Activated CD4-positive, alpha-beta T cell treated with anti-CD3 and anti-CD28 coated beads, Interleukin-2, amount 50 U/mL, for 24 hours (primary cell): ENCODE data around the gene TNKS1BP1.
"Not testable (repeated sequence)": the region's sequence is repeated elsewhere in the genome, so short reads cannot be mapped to it uniquely, and the experiment has no call there.

Source experiments
- DNase-seq, 2 donors: peaks; one replicate each; pipeline ENCODE4 v3.0.0-alpha.2; 2020; ENCODE audit warnings: low read depth in 1 of 2, low spot score in 1 of 2

TNKS1BP1 gene

DNA sequence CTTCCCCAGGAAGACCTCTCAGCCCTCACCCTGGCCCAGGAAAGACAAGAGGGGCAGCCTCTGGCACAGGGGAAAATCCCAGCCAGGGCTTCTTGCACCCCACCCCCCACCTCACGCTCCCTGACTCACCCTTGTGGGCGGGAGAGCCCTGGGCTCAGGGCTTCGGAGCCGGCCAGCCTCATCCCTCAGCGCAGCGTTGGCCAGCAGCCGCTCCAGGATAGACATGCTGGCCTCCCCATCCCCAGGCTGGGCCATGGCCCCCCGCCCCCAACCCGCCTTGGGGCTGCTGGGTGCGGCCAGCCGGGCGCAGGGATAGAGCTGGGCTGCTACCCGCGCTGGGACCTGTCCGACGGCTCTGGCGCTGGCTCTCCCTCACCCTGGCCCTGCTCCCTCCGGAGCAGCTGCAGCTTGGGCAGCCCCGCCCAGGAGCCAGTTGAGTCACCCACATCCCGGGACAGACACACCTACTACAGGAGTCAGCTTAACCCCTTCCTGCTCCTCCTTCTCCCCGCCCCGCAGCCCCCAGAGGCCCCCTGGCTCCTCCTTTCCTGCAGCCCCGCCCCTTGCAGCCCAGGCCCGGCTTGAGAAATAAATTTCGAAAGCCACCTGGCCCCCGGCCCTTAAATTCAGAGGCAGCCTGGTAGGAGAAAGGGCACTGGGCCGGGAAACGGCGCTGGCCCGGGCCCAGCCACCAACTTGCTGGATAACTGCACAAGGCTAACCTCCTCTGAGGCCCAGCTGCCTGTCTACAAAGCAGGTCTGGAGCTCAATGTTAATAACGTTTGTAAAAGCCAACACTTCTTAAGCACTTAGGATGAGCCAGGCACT lies 13.4 kb downstream of the TNKS1BP1 start:
- peak in 1 of 2 donors; percentile 54 for DNase-seq

DNA sequence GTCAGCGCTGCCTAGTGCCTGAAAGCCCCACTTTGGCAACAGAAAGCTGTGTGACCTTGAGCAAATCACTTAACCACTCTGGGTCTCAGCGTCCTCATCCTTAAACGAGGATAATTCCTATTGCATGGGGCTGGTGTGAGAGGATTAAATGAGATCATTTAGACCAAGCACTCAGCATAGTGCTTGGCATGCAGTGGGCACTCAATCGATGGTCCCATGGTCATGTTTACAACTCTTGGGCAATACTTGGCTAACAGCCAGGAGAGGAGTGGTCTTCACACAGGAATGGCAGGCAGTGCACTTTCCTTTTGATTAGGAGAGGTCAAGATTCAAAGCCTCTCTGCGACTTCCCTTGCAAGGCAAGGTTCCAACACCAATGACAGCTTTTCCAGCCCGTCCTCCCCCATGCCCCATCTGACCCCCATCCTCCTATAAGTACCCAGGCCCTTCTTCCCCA lies 14.1 kb downstream of the TNKS1BP1 start:
- no peak for DNase-seq

DNA sequence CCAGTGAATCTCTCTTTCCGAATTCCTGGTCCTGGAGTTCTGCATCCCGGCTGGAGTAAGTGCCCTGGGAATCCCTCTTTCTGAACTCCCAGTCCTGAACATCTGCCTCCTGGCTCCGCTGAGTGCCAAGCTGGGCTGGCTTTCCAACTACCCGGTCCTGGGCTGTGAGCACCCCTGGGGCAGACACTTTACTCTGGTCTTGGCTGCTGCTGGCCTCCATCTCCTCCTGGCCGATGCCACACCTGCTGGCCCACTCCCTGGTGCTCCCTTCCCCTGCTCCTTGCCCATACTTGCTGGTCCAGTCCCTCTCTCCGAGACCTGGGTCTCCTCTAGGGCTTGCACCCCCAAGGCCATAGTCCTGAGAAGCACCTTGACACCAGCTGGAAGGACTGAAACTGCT lies 14.7 kb downstream of the TNKS1BP1 start:
- DNase-seq: no peak

DNA sequence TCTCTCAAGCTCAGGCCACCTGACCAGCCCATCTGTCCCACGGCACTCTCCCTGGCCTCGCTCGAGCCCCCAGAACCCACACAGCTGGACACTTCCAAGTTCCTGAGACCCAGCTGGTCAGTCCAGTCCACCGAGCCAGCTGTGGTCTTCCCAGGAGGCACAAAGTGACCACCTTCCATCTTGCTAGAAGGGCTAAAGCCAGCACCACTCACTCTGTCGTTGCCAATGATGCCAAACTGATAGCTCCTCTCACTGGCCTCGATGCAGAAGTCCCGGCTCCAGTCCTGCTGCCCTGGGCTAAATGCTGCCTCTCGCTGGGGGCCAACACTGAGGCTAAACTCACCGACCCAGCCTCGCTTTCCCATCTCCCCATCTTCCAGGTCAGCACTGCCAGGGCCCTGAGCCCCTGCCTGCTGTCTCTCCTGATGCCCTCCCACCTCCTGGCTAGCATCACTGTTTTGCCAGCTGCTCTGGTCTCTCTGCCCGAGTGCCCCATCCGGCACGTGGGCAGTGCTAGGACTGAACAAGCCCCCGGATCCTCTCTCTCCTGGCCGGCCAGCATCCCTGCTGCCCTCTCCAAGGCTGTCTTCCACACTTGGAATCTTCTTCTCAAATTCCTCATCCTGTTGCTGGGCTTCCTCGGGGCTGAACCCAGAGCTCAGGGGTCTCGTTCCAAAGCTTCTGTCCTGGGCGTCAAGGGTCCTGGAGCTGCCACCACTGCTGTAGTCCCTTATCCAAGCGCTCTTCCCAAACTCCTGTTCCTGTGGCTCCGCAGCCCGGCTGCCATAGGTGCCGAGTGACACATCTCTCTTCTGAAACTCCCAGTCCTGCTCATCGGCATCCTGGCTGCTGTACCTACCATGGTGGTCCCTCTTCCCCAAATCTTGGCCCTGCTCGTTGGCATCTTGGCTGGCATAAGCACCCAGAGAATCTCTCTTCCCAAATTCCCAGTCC lies 15.4 kb downstream of the TNKS1BP1 start:
- DNase-seq: no peak

DNA sequence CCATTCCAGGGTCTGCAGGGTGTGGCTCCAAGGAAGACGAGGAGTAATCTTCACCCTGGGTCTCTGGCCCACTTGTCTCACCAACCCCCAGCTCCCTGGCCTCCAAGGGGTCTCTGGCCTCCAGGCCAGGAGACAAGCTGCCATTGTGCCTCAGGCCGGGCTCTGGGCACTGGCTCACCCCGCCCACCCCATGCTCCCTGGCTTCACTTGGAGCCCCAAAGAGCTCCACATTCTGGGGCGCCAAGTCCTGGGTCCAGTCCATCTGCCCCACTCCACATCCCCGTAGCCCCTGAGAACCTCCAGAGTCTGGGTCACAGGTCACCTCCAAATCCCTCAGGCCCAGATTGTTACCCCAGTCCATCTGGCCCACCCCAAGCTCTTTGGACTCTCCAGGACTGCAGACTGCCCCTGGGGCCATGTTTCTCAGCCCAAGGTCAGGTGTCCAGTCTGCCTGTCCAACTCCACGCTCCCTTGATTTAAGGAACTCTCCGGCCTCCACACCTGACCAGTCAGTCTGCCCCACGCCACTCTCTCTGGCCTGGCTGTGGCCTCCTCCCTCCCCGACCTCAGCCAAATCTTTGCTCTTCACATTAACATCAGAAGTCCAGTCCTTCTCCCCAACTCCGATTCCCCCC lies 16.2 kb downstream of the TNKS1BP1 start:
- no peak for DNase-seq

- no peak for DNase-seq
Measured at GRCh38 chr11:57307666-57308270, 17.0 kb downstream of the TNKS1BP1 start.

- DNase-seq: no peak
Measured at GRCh38 chr11:57306940-57307565, 17.7 kb downstream of the TNKS1BP1 start.

- no peak for DNase-seq
Measured at GRCh38 chr11:57306161-57306876, 18.4 kb downstream of the TNKS1BP1 start.

- DNase-seq: no peak
Measured at GRCh38 chr11:57305523-57305922, 19.2 kb downstream of the TNKS1BP1 start.

DNA sequence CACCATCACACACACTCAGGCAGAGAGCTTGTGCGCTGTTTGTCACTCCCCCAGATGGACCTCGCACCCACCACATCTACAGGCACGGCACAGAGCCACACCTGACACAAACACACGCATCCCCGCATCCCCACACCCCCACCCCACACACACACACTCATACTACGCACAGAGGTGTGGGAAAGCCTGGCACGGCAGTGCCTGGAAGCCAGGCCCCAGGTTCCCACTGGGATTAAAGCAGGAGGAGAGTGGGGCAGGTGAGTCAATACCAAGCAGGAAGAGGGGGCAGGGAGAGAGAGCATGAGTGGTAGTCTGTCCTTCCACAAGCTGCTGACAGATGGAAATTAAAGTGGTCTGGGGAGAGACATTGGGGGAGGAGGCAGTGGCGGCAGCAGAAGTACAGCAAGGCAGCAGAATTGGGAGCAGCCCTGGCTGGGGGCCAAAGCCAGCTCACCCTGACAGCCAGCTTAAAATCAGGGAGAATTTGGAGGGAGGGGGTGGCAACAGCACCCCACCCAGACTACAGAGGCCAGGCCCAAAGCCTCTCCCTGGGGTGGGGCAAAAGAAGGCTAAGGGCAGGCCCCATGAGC lies 20.7 kb downstream of the TNKS1BP1 start:
- DNase-seq: no peak

- DNase-seq: no peak
Measured at GRCh38 chr11:57303280-57303989, 21.3 kb downstream of the TNKS1BP1 start.

GRCh38 chr11:57302489-57302888 lies 22.3 kb downstream of the TNKS1BP1 start:
- no peak for DNase-seq

DNA sequence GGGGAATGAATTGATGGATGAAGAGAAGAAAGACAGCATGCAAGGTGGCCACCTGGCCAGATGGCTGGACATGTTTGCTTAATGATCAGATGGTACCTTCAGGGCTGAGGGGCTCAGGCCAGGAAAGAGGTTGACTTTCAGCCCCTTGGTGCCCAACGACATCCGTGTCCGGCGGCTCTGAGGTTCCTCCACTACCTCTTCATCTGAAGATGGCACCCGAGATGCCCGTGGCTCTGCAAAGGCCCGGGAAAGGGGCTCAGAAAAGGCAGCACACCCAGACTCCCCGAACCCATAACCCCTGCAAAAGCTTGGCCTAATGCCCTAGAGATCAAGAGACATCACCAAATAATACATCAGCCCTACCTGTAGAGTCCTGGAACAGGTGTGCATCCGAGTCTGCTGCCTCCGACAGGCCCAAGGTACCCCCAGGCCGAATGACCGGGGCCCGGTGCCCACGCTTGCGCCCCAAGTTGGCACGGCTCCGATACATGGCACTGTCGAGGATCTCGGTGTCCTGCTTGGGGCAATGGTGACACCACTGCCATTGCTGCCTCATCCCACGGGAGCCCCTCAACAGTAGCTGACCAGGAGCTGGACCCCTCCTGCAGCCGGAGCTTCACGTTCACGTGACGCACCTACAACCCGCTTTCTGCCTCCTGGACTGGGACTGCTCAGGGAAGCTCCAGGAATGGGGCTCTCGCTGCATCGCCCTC lies 22.9 kb downstream of the TNKS1BP1 start:
- DNase-seq: no peak

DNA sequence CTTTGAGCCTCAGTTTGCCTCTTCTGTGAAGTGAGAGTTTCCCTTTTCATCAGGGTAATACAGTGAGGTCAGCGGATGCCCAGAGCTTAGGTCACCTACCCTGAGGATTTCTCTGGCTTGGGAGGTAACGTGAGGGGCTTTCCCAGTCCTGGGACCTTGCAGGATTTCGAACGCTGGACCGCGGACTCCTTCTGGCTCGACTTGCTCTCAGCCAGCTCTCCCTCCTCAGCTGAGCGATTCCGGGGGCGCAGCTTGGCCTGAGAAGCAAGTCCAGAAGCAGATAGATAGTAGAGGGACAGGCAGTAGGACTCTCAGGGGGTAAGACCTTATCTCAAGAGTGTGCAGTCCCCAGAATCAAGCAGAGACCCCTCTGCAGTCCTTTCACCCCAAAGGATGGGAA lies 24.0 kb downstream of the TNKS1BP1 start:
- DNase-seq: no peak

DNA sequence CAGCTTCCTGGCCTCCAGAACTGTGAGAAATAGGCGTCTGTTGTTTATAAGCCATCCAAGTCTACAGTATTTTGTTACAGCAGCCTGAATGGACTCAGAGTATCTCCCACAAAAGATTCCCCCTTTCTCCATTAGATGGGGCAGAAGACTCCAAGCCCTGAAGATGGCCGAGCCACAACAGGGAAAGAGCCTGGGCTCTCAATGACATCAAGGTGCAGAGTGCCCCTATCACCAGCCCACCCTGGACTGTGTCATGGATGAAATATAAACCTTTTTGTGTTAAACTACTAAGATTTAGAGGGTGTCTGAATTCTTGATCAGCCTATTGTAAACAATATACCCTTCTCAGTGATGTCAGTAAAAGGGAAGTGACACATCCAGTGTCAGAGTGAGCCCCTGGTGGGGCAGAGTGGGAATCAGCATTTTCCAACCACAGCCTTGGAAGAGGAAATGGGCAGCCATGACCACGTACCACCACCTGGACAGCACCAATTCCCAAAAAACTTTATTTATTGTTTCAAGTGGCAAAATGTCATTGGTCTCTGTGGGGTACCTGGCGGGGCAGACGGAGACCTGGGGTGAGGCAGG lies 25.5 kb downstream of the TNKS1BP1 start:
- no peak for DNase-seq

- DNase-seq: no peak
Measured at GRCh38 chr11:57297221-57297620, 27.5 kb downstream of the TNKS1BP1 start.

DNA sequence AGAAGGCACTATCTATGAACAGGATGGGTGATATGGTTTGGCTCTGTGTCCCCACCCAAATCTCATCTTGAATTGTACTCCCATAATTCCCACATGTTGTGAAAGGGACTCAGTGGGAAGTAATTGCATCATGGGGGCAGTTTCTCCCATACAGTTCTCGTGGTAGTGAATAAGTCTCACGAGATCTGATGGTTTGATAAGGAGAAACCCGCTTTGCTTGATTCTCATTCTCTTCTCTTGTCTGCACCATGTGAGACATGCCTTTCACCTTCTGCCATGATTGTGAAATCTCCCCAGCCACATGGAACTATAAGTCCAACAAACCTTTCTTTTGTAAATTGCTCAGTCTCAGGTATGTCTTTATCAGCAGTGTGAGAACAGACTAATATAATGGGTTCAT lies 28.5 kb downstream of the TNKS1BP1 start:
- DNase-seq: not testable (repeated sequence)
